GM21825 (cell line): Measurements from ENCODE around the gene PDZD7.

Experiments used
- ATAC-seq: cut with Tn5 transposase; IDR thresholded peaks from one replicate; pipeline ENCODE4 v1.9.1; 2021; ENCODE audit warnings: mild to moderate bottlenecking, moderate library complexity; ENCODE audit not compliant: unreplicated experiment

The PDZD7 gene

GRCh38 chr10:101031128-101031795 is at the start of gene PDZD7, which contains the start of gene SFXN3:
Gene PDZD7, minus strand, starts transcription at chr10:101031129. Its CDS starts 910 bp downstream, at chr10:101030219.
Gene SFXN3, plus strand, starts transcription at chr10:101031234. Its CDS starts 3,461 bp downstream, at chr10:101034695.
- peak; percentile 88 for ATAC-seq

GRCh38 chr10:101079874-101080273 is 48.9 kb upstream of the PDZD7 start:
- ATAC-seq = no peak

DNA sequence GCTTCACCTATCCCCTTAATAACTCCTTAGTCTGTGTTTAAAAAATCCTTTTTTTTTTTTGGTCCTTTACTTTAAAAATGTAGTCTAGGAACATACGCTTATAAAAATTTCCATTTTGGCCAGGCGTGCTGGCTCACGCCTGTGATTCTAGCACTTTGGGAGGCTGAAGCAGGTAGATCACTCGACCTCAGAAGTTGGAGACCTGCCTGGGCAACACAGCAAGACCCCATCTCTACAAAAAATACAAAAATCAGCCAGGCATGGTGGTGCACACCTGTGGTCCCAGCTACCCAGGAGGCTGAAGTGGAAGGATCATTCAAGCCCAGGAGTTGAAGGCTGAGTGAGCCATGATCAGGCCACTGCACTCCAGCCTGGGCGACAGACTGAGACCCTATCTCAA is 45.7 kb upstream of the PDZD7 start:
- ATAC-seq = no peak

DNA sequence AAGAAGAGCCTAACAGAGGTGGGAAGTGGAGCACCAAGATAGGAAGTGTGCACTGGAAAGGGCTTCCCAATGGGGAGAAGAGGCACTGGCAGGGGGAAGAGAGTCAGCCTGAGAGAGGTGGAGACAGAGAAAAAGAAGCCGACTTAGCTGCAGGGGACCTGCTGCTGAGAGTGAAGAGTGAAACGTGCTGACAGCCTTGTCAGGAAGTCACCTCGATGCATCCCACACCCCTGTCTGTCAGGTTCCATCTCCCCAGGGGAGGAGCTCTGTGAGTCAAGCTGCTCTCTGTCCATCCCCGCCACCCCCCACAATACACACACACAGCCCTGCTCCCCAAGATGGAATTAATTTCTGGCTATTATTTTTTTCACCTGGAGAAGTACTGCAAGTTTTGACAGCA is 44.8 kb upstream of the PDZD7 start:
- ATAC-seq = no peak

- ATAC-seq = no peak
These were observed 42.7 kb upstream of the PDZD7 start for GRCh38 chr10:101073631-101074030.

DNA sequence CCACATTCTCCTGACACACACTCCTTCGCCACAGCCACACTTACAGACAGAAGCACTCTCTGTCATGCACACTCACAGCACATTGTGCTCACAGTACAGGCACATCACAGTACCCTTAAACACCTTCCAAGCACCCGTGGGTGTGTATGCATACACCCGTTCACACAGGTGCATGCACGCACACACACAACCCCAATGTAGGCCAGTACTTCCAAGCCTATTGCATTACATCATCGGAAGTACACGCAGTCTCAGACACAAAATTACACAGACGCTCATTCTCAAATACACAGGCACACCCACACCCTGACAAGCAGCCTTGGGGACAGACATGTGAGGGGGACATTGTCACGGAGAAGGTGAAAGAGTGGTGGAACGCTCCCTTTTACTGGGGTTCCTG is 42.0 kb upstream of the PDZD7 start:
- ATAC-seq = no peak

DNA sequence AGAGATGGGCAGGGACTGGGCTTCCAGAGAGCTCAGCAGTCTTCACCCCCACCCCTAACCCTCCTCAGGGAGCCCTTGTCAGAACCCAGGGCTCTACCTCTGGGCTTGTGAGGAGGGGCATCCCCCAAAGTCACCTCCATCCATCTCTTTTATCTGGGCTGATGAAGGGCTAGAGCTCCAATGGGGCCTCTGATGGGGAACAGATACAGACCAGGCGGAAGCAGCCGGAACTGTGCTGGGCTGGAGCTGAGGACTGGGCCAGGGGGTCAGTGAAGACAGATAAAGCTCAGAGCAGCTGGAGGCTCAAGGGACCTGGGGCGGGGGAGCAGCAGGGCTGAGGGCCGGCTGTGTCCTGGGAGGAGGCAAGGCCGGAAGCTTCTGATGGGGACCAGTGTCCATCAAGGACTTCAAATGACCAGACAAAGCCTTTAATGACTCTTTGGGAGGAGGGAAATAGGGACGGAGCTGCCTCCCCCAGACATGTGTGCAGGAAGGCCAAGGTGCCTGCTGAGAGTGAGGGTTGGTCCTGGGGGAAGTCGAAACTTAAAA is 41.0 kb upstream of the PDZD7 start:
- no peak for ATAC-seq

- ATAC-seq = no peak
These were observed 40.4 kb upstream of the PDZD7 start for GRCh38 chr10:101071267-101071884.

DNA sequence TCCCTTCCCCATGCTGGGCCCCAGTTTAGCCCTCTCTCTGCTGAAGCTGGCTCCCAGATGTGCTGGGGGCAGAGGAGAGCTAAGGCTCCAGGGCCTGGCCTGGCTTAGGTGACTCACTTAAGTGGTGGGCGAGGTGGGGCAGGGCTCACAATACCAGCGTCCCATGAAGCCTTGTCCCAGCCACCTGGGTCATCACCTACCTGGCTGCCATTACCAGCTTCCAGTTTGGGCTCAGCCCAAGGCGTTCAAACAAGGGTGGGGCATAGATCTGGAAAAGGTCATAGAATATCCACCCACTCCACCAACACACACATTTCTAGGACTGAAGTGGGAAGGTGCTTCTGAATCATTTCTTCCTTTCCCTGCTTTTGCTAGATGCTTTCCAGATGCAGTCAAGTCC is 39.2 kb upstream of the PDZD7 start:
- no peak for ATAC-seq

DNA sequence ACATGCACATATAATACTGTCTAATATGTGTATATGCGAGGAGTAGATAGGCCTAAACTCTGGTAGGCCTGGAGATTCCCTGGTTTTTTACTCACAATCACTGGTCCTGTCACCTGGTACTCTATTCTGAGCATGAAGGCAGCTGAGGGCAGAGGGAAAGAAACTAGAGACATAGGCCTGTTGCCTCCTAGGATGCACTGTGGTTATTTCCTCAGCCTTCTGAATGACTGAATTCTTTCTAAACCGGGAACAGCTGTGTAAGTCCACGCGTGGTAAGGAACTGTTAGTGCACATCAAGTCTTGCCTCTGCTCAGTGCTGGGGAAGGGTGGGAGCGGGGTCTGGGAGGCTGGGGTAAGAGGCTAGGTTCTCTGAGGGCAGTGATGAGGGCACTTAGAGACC is 38.5 kb upstream of the PDZD7 start:
- ATAC-seq = no peak

DNA sequence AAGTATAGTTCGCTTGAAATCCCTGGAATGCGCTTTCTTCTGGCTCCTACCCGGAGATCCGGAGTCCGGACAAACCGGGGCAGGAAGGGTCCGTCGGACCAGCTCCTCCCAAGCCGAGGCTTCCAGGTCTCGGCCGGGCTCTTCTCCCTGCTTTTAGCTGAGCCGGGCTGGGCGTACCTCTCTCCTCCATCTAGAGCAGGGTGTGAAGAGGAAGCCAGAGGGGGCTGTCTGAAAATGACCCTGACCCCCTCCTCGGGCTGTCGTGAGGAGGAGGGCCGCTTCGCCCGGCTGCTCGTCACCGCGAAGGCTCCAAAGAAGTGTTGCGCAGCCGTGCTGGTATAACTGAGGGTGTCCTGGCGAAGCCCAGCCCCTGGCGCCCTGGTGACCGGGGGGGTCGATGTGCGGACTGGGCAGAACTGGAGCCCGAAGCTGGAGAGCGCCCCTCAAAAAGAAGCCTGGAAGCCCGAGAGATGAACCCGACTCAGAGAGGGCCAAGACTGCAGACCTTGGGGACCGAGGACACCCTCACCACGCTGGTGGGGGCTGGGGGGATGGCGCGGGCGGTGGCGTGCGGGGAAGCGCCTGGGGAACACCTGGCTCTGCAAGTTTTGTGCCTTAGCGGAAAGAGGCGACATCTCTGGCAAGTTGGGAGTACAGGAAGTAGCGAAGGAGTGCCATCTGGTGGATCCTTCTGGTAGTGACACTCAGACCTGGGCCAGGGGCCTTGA is 36.6 kb upstream of the PDZD7 start:
- ATAC-seq = no peak

- no peak for ATAC-seq
These were observed 36.0 kb upstream of the PDZD7 start for GRCh38 chr10:101066896-101067355.

- ATAC-seq = peak; percentile 30
These were observed 35.4 kb upstream of the PDZD7 start for GRCh38 chr10:101066146-101066895.

DNA sequence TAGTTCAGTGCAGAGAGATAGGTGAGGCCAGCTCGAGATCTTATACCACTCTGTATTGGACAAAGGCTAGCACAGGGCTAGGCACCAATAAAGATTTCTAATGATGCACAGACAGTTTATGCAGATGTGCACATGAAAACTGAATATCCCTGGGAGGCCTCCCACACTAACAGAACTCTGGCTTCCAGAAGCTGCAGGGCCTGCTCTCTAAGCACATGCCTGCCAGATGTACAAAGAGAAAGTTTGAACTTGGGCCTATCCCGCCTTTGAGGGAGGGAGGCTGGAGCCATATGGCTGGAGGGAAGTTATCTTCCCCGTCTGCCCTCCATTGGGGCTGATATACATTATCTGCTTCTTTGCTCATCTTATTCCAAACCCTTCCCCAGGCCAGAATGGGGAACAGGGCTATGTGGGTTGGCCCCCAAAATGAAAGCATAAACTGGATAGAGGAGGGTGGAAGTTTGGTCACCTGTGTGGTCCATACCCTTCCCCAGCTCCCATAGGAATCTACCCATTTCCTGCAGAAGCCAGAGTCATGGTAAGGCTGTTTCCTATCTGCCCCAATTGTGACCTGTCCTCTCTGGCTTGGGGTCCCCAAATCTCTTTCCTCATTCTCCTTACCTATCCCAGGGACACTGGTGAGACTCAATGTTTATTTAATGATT is 34.7 kb upstream of the PDZD7 start:
- no peak for ATAC-seq

- no peak for ATAC-seq
These were observed 33.6 kb upstream of the PDZD7 start for GRCh38 chr10:101064415-101065030.

- no peak for ATAC-seq
These were observed 32.9 kb upstream of the PDZD7 start for GRCh38 chr10:101063548-101064414.

- no peak for ATAC-seq
These were observed 32.2 kb upstream of the PDZD7 start for GRCh38 chr10:101063050-101063525.

GRCh38 chr10:101062232-101063049 is 31.5 kb upstream of the PDZD7 start:
- no peak for ATAC-seq
